Endothelial cell of umbilical vein (primary cell): ENCODE results near the gene THSD7A. TPM values are rescaled to one million over a fixed set of nuclear protein-coding genes. Genes with fewer than 3 reads are reported as not detected.

Source experiments
- BruUV-seq: library from RNA; stranded (reverse); fragments of 400-500 nt; replicated peaks from 2 replicates; lab custom pipeline; 2021; lab: Mats Ljungman, UMichigan
- CTCF ChIA-PET: fragments of 300-600, 350-600 bp; sonication (Branson Sonifier 250); formaldehyde crosslinking; loops from one replicate; lab custom pipeline; 2021; ENCODE audit warnings: antibody characterized with exemption, inconsistent platforms; lab: Charles Lee
- POLR2A ChIA-PET: fragments of 300-600, 350-600 bp; sonication (Branson Sonifier 250); formaldehyde crosslinking; loops from one replicate; lab custom pipeline; 2021; ENCODE audit warnings: antibody characterized with exemption, inconsistent platforms; lab: Charles Lee
- DNase-seq: peaks from one replicate; pipeline ENCODE4 v3.0.0-alpha.2; 2011; ENCODE audit warnings: low read depth, low spot score
- FAIRE-seq: peaks from 2 replicates; lab custom pipeline; 2011; peaks lifted over from hg19 to GRCh38; lab: Jason Lieb, UNC
- H2AFZ ChIP-seq: 2 replicates; pipeline ENCODE4 v1.6.0; 2012; ENCODE audit warnings: low read depth, low read length, control low read depth, inconsistent platforms
- H3K27ac ChIP-seq: 2 replicates; pipeline ENCODE4 v1.5.1; 2011; ENCODE audit warnings: low read depth, mild to moderate bottlenecking, control low read depth, low read length, moderate library complexity; ENCODE audit not compliant: insufficient read depth
- H3K27me3 ChIP-seq, 2 experiments: 2 replicates each; pipeline versions ENCODE4 v1.6.0 to v1.6.1; 2011; ENCODE audit warnings: low read length in 2 of 2, mixed read lengths in 1 of 2; ENCODE audit not compliant: control insufficient read depth in 2 of 2, insufficient read depth in 2 of 2
- H3K36me3 ChIP-seq, 2 experiments: 2 replicates in 1 of 2; 3 replicates in 1 of 2; pipeline ENCODE4 v1.5.1; 2011; ENCODE audit warnings: low read length in 2 of 2, mild to moderate bottlenecking in 1 of 2, moderate library complexity in 1 of 2; ENCODE audit not compliant: control insufficient read depth in 2 of 2, insufficient read depth in 2 of 2; ENCODE audit errors: extremely low read depth in 1 of 2
- H3K4me1 ChIP-seq: 3 replicates; pipeline ENCODE4 v1.5.1; 2011; ENCODE audit warnings: mild to moderate bottlenecking, low read length; ENCODE audit not compliant: control insufficient read depth, insufficient read depth; ENCODE audit errors: extremely low read depth
- H3K4me2 ChIP-seq: 2 replicates; pipeline ENCODE4 v1.6.1; 2011; ENCODE audit warnings: low read length, control low read depth, mixed read lengths; ENCODE audit not compliant: insufficient read depth
- H3K4me3 ChIP-seq, 3 experiments: fragments of 200-600 bp in 1 of 3; sonication (generic), shearing (Covaris generic) in 1 of 3; replicated peaks in 1 of 3; 2 replicates each; pipeline ENCODE4 v1.5.1; 2011 to 2016; ENCODE audit warnings: control low read depth in 3 of 3, low read length in 3 of 3, mild to moderate bottlenecking in 2 of 3, inconsistent platforms in 1 of 3, low read depth in 1 of 3, moderate library complexity in 1 of 3; ENCODE audit not compliant: insufficient read depth in 1 of 3
- H3K79me2 ChIP-seq: 2 replicates; pipeline ENCODE4 v1.6.0; 2012; ENCODE audit warnings: low read length, inconsistent platforms; ENCODE audit not compliant: control insufficient read depth, insufficient read depth
- H3K9ac ChIP-seq: replicated peaks from 2 replicates; pipeline ENCODE3; 2011; ENCODE audit warnings: low read length, control low read depth; ENCODE audit not compliant: insufficient read depth; ENCODE audit errors: extremely low read depth
- H3K9me1 ChIP-seq: replicated peaks from 3 replicates; pipeline ENCODE4 v1.6.0; 2011; ENCODE audit warnings: mild to moderate bottlenecking, low read length; ENCODE audit not compliant: control insufficient read depth, insufficient read depth; ENCODE audit errors: extremely low read depth
- H3K9me3 ChIP-seq: replicated peaks from 2 replicates; pipeline ENCODE4 v1.5.1; 2012; ENCODE audit warnings: low read length, inconsistent platforms; ENCODE audit not compliant: control insufficient read depth, insufficient read depth
- H4K20me1 ChIP-seq: replicated peaks from 2 replicates; pipeline ENCODE3; 2011; ENCODE audit warnings: mild to moderate bottlenecking, low read length; ENCODE audit not compliant: control insufficient read depth, insufficient read depth; ENCODE audit errors: extremely low read depth
- CTCF ChIP-seq, 2 donors: IDR thresholded peaks; 1 replicate in 1 of 2; 2 replicates in 1 of 2; pipeline ENCODE4 v1.5.1; 2011; ENCODE audit warnings: low read length in 2 of 2, mild to moderate bottlenecking in 2 of 2, moderate library complexity in 2 of 2, control low read depth in 1 of 2, inconsistent platforms in 1 of 2, low read depth in 1 of 2; ENCODE audit not compliant: insufficient read depth in 1 of 2; ENCODE audit errors: extremely low read depth in 1 of 2
- EZH2 ChIP-seq: IDR thresholded peaks from 2 replicates; pipeline ENCODE4 v1.6.1; 2012; ENCODE audit warnings: borderline replicate concordance, low read depth, mild to moderate bottlenecking, moderate library complexity, low read length, inconsistent platforms; ENCODE audit not compliant: severe bottlenecking
- FOS ChIP-seq: IDR thresholded peaks from 2 replicates; pipeline ENCODE4 v1.6.1; 2011; ENCODE audit warnings: mild to moderate bottlenecking, low read length, moderate library complexity, borderline replicate concordance; ENCODE audit not compliant: insufficient read depth
- GATA2 ChIP-seq: IDR thresholded peaks from 2 replicates; pipeline ENCODE4 v1.7.0; 2011; ENCODE audit warnings: low read depth, mild to moderate bottlenecking, moderate library complexity, mixed read lengths, low read length; ENCODE audit not compliant: insufficient read length, insufficient read depth
- JUN ChIP-seq: IDR thresholded peaks from 2 replicates; pipeline ENCODE4 v1.6.1; 2011; ENCODE audit warnings: borderline replicate concordance, low read depth; ENCODE audit not compliant: insufficient read length, insufficient read depth
- MYC ChIP-seq: IDR thresholded peaks from one replicate; pipeline ENCODE4 v1.6.1; 2011; ENCODE audit warnings: mild to moderate bottlenecking, low read depth, low read length
- POLR2A ChIP-seq: IDR thresholded peaks from 2 replicates; pipeline ENCODE4 v1.6.1; 2012; ENCODE audit warnings: low read depth, mild to moderate bottlenecking, control low read depth, low read length
- dilution Hi-C: fragments of 300-500 bp; cut with MboI; formaldehyde crosslinking; loops from one replicate; pipeline ENCODE4 v1.15.0; 2019; ENCODE audit warnings: low sequenced_read_pairs; ENCODE audit not compliant: extremely low pct_ligation_motif_present
- intact Hi-C: fragments of 100-400 bp; cut with micrococcal nuclease; formaldehyde crosslinking; loops from one replicate; pipeline ENCODE4 v1.10.0; 2022
- polyA plus RNA-seq, 4 experiments: library from polyadenylated mRNA; depleted of rRNA in 3 of 4; stranded (reverse) in 3 of 4; unstranded in 1 of 4; fragments of >200 nt; gene quantifications; 2 replicates each; pipeline versions ENCODE4 v1.2.1 to v1.2.3, GENCODE V29; 2011 to 2012; ENCODE audit warnings: missing spikeins in 1 of 4
- total RNA-seq: library from RNA; stranded (reverse); gene quantifications from 2 replicates; pipeline ENCODE4 v1.2.3, GENCODE V29; 2021

The THSD7A gene
- total and polyA plus RNA-seq, 2 donors (not counting 3 experiments of a cell fraction or from before 2014, with no cell fraction given): 3.3 to 12.7 TPM

- intact Hi-C loops: loop anchor here (1.0 kb wide), 1 partner anchor 7 kb away; no protein-coding TSS in a partner anchor
- DNase-seq (no peak), FAIRE-seq (no peak)
- POLR2A ChIA-PET: no interaction called here
- dilution Hi-C loops: no loop called here
- Histone ChIP-seq H3K9me1 (no peaks in the 10 kb centered on the region), H3K4me1 (peaks cover 5% of the 10 kb centered on the region), H3K4me2 (no peak overlapping the region), H3K36me3 (no peaks in the 10 kb centered on the region), H2AFZ (no peak overlapping the region), H4K20me1 (no peaks in the 10 kb centered on the region), H3K27me3 (no peaks in the 10 kb centered on the region), H3K27ac (no peak overlapping the region), H3K9ac (no peak overlapping the region), H3K4me3 (no peak overlapping the region), H3K9me3 (no peaks in the 10 kb centered on the region), H3K79me2 (no peaks in the 10 kb centered on the region)
- no TSS peak for BruUV-seq
- TF ChIP-seq CTCF (IDR thresholded peaks at IDR 0.05; ENCODE audit: extremely low read depth in 1 of 2, insufficient read depth in 1 of 2, low read depth in 1 of 2, low read length in 2 of 2) (no peak), JUN (no peak), GATA2 (no peak)
- CTCF ChIA-PET: interaction anchor here (1.5 kb wide), 1 partner anchor 9 kb away, joined by 4 read pairs; no protein-coding TSS in a partner anchor
These were observed 359.4 kb downstream of the THSD7A start for GRCh38 chr7:11472646-11473045.

GRCh38 chr7:11471255-11471654 is 360.7 kb downstream of the THSD7A start:
- H2AFZ ChIP-seq: no peak overlapping the region
- intact Hi-C loops: no loop called here
- dilution Hi-C loops: no loop called here
- FAIRE-seq: no peak
- H3K9me3 ChIP-seq: no peaks in the 10 kb centered on the region
- H4K20me1 ChIP-seq: no peaks in the 10 kb centered on the region
- H3K79me2 ChIP-seq: no peaks in the 10 kb centered on the region
- CTCF ChIA-PET: no interaction called here
- no TSS peak for BruUV-seq
- H3K4me2 ChIP-seq: no peak overlapping the region
- no peak overlapping the region for H3K9ac ChIP-seq
- H3K4me3 ChIP-seq: no peak overlapping the region
- no peak for DNase-seq
- POLR2A ChIA-PET: no interaction called here
- no peaks in the 10 kb centered on the region for H3K9me1 ChIP-seq
- no peak overlapping the region for H3K27ac ChIP-seq
- peaks cover 11% of the 10 kb centered on the region for H3K4me1 ChIP-seq
- H3K36me3 ChIP-seq: no peaks in the 10 kb centered on the region
- TF ChIP-seq POLR2A (no peak), MYC (no peak), CTCF (IDR thresholded peaks at IDR 0.05; ENCODE audit: extremely low read depth in 1 of 2, insufficient read depth in 1 of 2, low read depth in 1 of 2, low read length in 2 of 2) (no peak), GATA2 (no peak), EZH2 (no peak), FOS (no peak)
- no peaks in the 10 kb centered on the region for H3K27me3 ChIP-seq
